Ureter (tissue), 1 donor: ENCODE results near the gene AAMDC. TPM values are rescaled to one million over a fixed set of nuclear protein-coding genes. Genes with fewer than 3 reads are reported as not detected.
"Not testable (repeated sequence)": the region's sequence is repeated elsewhere in the genome, so short reads cannot be mapped to it uniquely, and the experiment has no call there.

Experiments
- DNase-seq: peaks from one replicate; pipeline ENCODE4 v3.0.0-alpha.2; 2020; ENCODE audit warnings: low spot score
- total RNA-seq: library from RNA; stranded (reverse); gene quantifications from one replicate; pipeline ENCODE4 v1.2.4, GENCODE V29; 2023
- donor health status: DM: yes; HTN: yes; CAD: no.

AAMDC gene
- total RNA-seq, 1 donor from 2014 or later: 20.4 TPM

DNA sequence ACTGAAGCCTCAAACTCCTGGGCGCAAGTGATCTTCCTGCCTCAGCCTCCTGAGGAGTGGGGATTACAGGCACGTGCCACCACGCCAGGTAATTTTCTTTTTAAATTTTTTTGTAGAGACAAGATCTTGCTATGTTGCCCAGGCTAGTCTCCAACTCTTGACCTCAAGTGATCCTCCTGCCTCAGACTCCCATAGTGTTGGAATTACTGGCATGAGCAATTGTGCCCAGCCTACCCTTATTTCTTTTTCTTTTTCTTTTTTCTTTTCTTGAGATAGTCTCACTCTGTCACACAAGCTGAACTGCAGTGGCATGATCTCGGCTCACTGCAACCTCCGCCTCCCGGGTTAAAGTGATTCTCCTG lies 63.9 kb downstream of the AAMDC start:
- DNase-seq: no peak

DNA sequence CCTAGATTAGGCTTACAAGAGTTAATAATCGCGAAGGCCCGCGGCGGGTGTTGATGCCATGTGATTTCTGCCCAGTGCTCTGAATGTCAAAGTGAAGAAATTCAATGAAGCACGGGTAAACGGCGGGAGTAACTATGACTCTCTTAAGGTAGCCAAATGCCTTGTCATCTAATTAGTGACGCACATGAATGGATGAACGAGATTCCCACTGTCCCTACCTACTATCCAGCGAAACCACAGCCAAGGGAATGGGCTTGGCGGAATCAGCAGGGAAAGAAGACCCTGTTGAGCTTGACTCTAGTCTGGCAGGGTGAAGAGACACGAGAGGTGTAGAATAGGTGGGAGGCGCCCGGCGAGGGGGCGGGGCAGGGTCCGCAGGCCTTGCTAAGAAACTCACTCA lies 65.5 kb downstream of the AAMDC start:
- no peak for DNase-seq

DNA sequence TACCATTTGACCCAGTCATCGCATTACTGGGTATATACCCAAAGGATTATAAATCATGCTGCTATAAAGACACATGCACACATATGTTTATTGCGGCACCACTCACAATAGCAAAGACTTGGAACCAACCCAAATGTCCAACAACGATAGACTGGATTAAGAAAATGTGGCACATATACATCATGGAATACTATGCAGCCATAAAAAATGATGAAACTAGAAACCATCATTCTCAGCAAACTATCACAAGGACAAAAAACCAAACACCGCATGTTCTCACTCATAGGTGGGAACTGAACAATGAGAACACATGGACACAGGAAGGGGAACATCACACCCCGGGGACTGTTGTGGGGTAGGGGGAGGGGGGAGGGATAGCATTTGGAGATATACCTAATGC lies 68.1 kb downstream of the AAMDC start:
- not testable (repeated sequence) for DNase-seq

DNA sequence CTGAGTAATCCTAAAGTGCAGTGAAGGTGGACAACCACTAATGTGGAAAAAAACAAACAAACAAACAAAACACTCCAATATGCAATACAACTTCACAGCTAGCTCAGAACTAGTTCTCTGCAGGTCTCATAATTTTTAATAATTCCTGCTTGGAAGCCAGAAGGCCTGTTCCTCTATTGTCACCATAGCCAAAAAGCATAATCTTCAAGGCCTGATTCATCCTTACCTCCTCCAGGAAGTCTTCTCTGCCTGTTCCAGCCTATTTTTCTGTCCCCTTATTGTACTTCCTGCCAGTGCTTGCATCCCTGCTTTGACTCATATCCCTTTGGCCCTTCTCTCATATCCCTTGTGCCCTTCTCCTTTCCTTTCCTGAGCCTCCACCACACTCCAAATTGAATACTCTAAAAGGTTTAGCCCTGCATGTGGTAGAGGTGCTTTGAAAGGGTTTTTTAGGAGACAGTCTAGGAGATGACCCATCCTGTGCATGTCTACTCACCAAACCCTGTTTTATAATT lies 69.2 kb downstream of the AAMDC start:
- not testable (repeated sequence) for DNase-seq

DNA sequence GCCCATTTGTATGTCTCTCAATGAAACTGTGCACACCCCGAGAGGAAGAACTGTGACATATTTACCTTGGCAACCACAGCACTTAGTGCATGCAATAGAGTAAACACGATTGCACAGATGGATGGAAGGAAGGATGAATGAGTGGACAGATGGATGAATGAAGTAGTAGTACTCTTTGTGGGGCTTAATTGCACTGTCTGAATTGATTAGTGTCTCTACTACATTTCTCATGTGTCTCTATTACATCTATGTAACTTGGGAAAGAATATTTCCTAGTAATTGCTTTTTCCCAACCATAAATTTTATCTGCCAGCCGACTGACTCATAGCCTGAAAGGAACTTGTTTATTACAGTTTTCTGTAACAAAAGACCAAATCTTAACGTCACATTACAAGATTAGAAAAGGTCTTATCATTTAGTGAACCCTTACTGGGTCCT lies 69.7 kb downstream of the AAMDC start:
- DNase-seq: not testable (repeated sequence)

DNA sequence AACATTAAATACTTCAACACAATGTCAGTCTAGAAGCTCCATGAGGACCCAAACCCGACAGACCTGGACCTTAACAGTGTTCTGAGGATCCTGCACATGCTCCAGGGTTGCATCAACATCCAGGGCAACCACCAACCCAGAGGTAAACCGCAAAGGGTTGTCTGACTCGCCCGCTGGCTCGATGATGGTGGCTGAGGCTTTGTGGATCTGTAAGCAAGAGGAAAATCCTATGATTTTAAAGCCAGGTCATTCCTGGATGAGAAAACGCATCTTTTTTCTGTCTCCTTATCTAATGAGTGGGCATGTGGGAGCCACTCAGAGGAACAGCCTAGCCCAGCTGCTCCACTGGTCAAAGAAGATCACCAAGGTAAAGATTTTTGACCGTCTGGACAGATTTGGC lies 70.3 kb downstream of the AAMDC start:
- DNase-seq: not testable (repeated sequence)

DNA sequence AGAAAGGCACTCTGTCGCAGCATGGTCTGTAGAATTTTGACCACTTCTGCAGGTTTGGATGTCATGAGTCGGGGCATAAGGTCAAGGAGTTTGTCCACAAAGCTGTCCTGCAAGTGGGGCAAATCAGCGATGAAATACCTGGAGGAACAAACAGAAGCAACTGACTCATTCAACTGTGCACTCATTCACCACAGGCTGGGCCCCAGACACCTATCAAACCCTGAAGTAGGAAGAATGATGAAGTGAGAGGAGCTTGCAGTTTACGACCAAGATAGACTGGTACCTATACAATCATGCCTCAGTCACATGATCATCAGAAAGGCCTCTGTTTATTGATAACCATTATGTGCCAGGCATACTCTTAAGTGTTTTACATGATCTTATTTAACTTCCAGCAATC lies 70.8 kb downstream of the AAMDC start:
- DNase-seq: not testable (repeated sequence)

DNA sequence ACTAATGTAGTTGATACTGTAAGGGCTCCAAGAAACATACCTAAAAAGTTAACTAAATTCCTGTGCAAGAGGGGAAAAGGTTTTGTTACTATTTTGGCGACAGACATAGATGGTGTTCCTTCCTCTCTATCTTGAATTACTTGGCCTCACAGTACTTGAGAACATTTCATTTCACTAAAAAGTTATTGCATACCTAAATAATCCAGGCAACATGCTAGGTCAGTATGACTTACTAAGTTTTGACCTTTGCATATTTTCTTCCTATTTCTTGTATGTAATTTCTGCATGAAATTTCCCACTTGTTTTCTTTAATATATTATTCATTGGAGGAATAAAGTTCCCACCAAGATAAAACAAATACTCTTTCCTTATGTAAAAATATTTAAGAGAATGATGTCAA lies 74.0 kb downstream of the AAMDC start:
- DNase-seq: not testable (repeated sequence)

DNA sequence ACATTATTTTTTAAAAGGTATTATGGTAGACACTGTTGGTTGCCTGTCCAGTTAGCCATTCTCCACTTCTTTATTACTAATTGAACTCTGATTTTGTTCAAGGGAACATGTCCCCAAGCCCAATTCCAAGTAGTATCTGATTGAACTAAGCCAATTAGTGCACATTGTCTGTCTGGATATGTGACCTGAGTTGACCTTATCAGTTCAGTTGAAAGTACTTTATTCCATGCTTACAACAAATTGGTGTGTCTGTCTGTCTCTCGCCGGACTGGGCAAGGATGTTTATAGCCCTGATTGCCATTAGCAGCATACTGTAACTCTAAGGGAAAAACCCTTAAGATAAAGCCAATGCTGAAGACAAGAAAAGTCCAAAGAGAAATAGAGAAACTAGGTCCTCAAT lies 87.9 kb downstream of the AAMDC start:
- DNase-seq: no peak

DNA sequence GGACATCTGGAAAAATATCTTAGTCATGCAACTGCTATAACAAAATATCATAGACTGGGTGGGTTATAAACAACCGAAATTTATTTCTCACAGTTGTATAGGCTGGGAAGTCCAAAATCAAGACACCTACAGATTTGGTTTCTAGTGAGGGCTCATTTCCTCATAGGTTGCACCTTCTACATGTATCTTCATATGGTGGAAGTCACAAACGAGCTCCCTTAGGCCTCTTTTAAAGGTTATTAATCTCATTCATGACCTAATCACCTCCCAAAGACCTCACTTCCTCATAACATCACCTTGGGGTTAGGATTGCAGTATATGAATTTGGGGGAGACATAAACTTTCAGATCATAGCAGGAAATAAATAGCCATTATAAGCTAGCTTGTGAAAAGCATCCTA lies 88.3 kb downstream of the AAMDC start:
- DNase-seq: no peak

DNA sequence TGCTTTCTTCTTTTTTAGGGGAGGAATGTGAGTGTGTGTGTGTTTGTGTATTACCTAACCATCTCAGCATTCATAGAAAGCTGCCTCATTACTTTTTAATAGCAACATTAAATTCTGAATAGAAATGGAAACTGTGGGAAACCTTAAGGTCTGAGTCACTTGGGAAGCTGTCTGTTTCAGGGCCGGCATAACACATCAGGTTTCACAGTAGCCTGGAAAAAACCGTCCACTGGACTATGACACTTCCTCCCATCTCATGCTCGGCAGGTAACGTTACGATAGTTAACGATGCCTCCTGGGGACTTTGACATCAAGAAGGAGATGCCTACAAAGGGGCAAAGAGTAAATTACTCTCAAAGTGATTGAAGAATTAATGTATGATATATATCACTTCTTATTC lies 89.9 kb downstream of the AAMDC start:
- DNase-seq: not testable (repeated sequence)

DNA sequence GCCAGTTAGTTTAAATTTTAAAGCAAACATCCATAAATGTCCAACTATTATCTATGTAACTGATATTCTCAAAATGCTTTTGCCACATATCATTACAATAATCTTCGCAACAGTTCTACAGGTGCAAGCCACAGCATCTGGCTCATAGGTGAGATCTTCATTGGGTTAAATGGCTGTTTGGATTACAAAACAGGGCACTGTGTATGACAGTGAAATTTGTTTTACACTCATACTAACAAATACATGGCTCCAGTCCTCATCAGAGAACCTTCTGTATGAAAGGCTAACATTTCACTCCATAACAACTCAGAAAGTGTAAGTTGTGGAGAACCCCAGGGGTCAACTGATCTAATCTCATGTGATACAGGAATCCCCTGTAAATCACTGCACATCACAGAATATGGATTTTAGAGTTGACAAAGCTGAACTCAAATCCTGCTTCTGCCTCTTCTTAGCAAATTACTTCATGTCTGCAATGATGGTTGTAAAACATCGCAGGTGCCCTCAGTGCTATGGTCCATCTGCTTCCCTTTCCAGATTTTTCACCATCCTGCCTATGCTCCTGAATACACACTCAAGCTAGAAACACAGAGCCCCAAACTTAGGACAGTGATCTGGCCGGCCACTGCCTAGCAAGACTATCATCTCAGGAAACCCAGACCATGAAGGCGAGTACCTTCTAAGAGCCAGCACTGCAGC lies 92.8 kb downstream of the AAMDC start:
- DNase-seq: not testable (repeated sequence)

DNA sequence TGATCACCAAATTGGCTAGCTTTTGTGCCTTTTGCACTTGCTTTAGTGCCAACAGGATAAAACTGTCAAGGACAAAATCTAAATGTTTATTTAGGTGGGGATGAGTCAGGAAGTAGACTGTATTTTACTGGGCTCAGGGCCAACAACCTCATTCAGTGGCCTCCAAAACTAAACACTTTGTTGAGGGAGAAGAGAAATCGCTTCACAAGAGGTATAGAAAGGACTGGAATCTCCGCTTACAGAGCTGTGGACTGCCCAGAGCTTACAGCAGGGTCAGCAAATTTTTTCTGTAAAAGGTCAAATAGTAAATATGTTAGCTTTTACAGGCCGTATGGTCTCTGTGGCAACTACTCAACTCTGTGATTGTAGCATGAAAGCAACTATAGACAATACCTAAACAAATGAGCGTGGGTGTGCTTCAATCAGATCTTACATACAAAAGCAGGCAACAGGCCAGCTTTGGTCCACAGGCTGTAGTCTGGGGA lies 93.4 kb downstream of the AAMDC start:
- peak; percentile 52 for DNase-seq

DNA sequence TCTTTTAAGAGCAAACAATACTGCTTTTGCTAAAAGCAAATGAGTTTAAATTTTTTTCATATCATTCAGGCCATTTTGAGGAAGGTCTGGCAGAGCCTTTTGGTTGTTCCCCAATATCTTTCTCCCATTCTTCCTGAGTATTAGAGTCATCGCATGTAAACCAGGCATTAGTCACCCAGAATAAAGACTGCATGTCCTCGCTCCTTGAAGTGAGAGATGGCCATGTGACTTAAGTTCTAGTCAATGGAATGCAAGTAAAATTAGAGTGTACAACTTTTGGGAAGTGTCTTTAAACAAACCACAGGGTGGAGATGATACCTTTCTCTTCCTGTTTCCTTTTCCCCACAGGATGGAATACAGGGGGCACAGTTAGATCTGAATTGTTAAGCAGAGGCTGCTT lies 96.8 kb downstream of the AAMDC start:
- DNase-seq: not testable (repeated sequence)

Other genes with a start within 250 kb of the AAMDC start
- 0.34 TPM for gene AQP11, start 231.2 kb upstream of the AAMDC start, total RNA-seq
- 108 TPM for gene CLNS1A, start 183.3 kb upstream of the AAMDC start, total RNA-seq
- gene RSF1, start 422 bp upstream of the AAMDC start, total RNA-seq: 70.3 TPM
- gene INTS4, start 173.5 kb downstream of the AAMDC start, total RNA-seq: 38.7 TPM
- gene KCTD14, start 202.1 kb downstream of the AAMDC start, total RNA-seq: 7.6 TPM
- not detected for gene THRSP, start 242.7 kb downstream of the AAMDC start, total RNA-seq